GM23338 (cell line): Measurements from ENCODE around the gene SLK. TPM values are rescaled to one million over a fixed set of nuclear protein-coding genes. Genes with fewer than 3 reads are reported as not detected.

ENCODE experiments used
- ATAC-seq: fragments of 200-7000 bp; cut with Tn5 transposase; 3 replicates; pipeline ENCODE4 v1.9.1; 2020
- DNase-seq: peaks from one replicate; pipeline ENCODE4 v3.0.0-alpha.2; 2015; ENCODE audit warnings: low spot score
- H2AFZ ChIP-seq: fragments of 200-600 bp; sonication (generic); 2 replicates; pipeline ENCODE4 v1.8.0; 2016; ENCODE audit warnings: antibody characterized with exemption, mild to moderate bottlenecking, moderate library complexity
- H3F3A ChIP-seq: fragments of 200-600 bp; sonication (generic); replicated peaks from 2 replicates; pipeline ENCODE4 v1.8.0; 2017; ENCODE audit warnings: antibody characterized with exemption, mixed run types, low read depth
- H3K27ac ChIP-seq: fragments of 200-600 bp; sonication (generic); 2 replicates; pipeline ENCODE4 v1.6.1; 2016; ENCODE audit warnings: low read depth
- H3K27me3 ChIP-seq: fragments of 200-600 bp; sonication (generic); 2 replicates; pipeline ENCODE4 v1.8.0; 2016; ENCODE audit warnings: mild to moderate bottlenecking, mixed run types, moderate library complexity; ENCODE audit not compliant: insufficient read depth
- H3K36me3 ChIP-seq: fragments of 200-600 bp; sonication (generic); 2 replicates; pipeline ENCODE4 v1.8.0; 2016; ENCODE audit warnings: mild to moderate bottlenecking; ENCODE audit not compliant: insufficient read depth
- H3K4me1 ChIP-seq: fragments of 200-600 bp; sonication (generic); 2 replicates; pipeline ENCODE4 v1.8.0; 2016; ENCODE audit warnings: mild to moderate bottlenecking, moderate library complexity; ENCODE audit not compliant: insufficient read depth
- H3K4me2 ChIP-seq: fragments of 200-600 bp; sonication (generic); 2 replicates; pipeline ENCODE4 v1.7.1; 2017; ENCODE audit warnings: mixed run types
- H3K4me3 ChIP-seq: fragments of 200-600 bp; sonication (generic); 2 replicates; pipeline ENCODE4 v1.6.1; 2016; ENCODE audit warnings: mixed run types
- H3K79me2 ChIP-seq: fragments of 200-600 bp; sonication (generic); replicated peaks from 2 replicates; pipeline ENCODE4 v1.8.0; 2017; ENCODE audit warnings: mild to moderate bottlenecking; ENCODE audit not compliant: insufficient read depth
- H3K9me2 ChIP-seq: fragments of 200-600 bp; sonication (generic); 2 replicates; pipeline ENCODE4 v1.8.0; 2017; ENCODE audit not compliant: insufficient read depth
- H4K20me1 ChIP-seq: fragments of 200-600 bp; sonication (generic); replicated peaks from 2 replicates; pipeline ENCODE4 v1.8.0; 2017; ENCODE audit warnings: mild to moderate bottlenecking; ENCODE audit not compliant: insufficient read depth
- H3K27ac Mint-ChIP-seq: 2 replicates; pipeline ENCODE4 v1.8.0; 2020; ENCODE audit warnings: inconsistent platforms, mild to moderate bottlenecking, moderate library complexity, mixed read lengths
- H3K27me3 Mint-ChIP-seq: 3 replicates; pipeline ENCODE4 v1.8.0; 2022; ENCODE audit warnings: low read depth, mild to moderate bottlenecking, moderate library complexity, mixed read lengths, inconsistent platforms; ENCODE audit not compliant: insufficient read depth, poor library complexity
- H3K36me3 Mint-ChIP-seq: 3 replicates; pipeline ENCODE4 v1.8.0; 2021; ENCODE audit warnings: low read depth, mild to moderate bottlenecking, inconsistent platforms, moderate library complexity, mixed read lengths
- H3K4me1 Mint-ChIP-seq: 3 replicates; pipeline ENCODE4 v1.8.0; 2020; ENCODE audit warnings: mild to moderate bottlenecking, inconsistent platforms, mixed read lengths
- H3K4me3 Mint-ChIP-seq: 3 replicates; pipeline ENCODE4 v1.8.0; 2021; ENCODE audit warnings: moderate library complexity, mild to moderate bottlenecking, inconsistent platforms, mixed read lengths
- H3K9me3 Mint-ChIP-seq: 3 replicates; pipeline ENCODE4 v1.8.0; 2020; ENCODE audit warnings: moderate library complexity, mild to moderate bottlenecking, inconsistent platforms, mixed read lengths
- CREB1 ChIP-seq: fragments of 250-450 bp; sonication (Bioruptor Pico); IDR thresholded peaks from 2 replicates; pipeline ENCODE4 v1.5.0; 2020; ENCODE audit warnings: low read depth, mild to moderate bottlenecking, moderate library complexity
- CTCF ChIP-seq, 2 experiments: fragments of 200-600 bp in 1 of 2; sonication (generic) in 1 of 2; conservative IDR thresholded peaks; 2 replicates each; pipeline versions ENCODE4 v1.5.1 to v1.6.1; 2016 to 2017; ENCODE audit warnings: antibody characterized with exemption in 2 of 2, low read depth in 2 of 2, mild to moderate bottlenecking in 2 of 2, moderate library complexity in 1 of 2
- ETS1 ChIP-seq: IDR thresholded peaks from 2 replicates; pipeline ENCODE4 v1.6.1; 2016; ENCODE audit warnings: antibody characterized with exemption
- EZH2 ChIP-seq: fragments of 200-600 bp; sonication (generic); IDR thresholded peaks from one replicate; pipeline ENCODE4 v1.8.0; 2017; ENCODE audit warnings: antibody characterized with exemption, mild to moderate bottlenecking, low read depth; ENCODE audit not compliant: unreplicated experiment
- EZH2phosphoT487 ChIP-seq: fragments of 200-600 bp; sonication (generic); IDR thresholded peaks from one replicate; pipeline ENCODE4 v1.8.1; 2018; ENCODE audit warnings: antibody characterized with exemption; ENCODE audit not compliant: unreplicated experiment
- JUNB ChIP-seq: IDR thresholded peaks from one replicate; pipeline ENCODE4 v1.6.1; 2016; ENCODE audit warnings: antibody characterized with exemption; ENCODE audit not compliant: unreplicated experiment
- POLR2AphosphoS5 ChIP-seq: IDR thresholded peaks from 2 replicates; pipeline ENCODE4 v1.6.1; 2016; ENCODE audit warnings: antibody characterized with exemption, low read depth
- REST ChIP-seq: IDR thresholded peaks from one replicate; pipeline ENCODE4 v1.6.1; 2018; ENCODE audit warnings: antibody characterized with exemption; ENCODE audit not compliant: unreplicated experiment
- ZNF114 ChIP-seq: fragments of 250-450 bp; sonication (Bioruptor Pico); IDR thresholded peaks from 2 replicates; pipeline ENCODE4 v1.5.0; 2020; ENCODE audit warnings: mild to moderate bottlenecking, moderate library complexity
- polyA plus RNA-seq: library from polyadenylated mRNA; unstranded; fragments of >200 nt; fragmentation: Nextera tagmentation; extraction: Ambion mirVana; gene quantifications from 2 replicates; pipeline ENCODE4 v1.2.1, GENCODE V29; 2016
- total RNA-seq: library from RNA; depleted of rRNA; stranded (reverse); fragments of >200 nt; shearing (Covaris generic); gene quantifications from 2 replicates; pipeline ENCODE4 v1.2.3, GENCODE V29; 2014
- TF ChIP-seq, protein P1 (sequence below): fragments of 250-450 bp; sonication (Bioruptor Pico); IDR thresholded peaks from 2 replicates; pipeline ENCODE4 v1.5.0; 2020; ENCODE audit warnings: mild to moderate bottlenecking, moderate library complexity

SLK gene
- total and polyA plus RNA-seq, 2 experiments from 2014 or later = 8.4 to 21.5 TPM

DNA sequence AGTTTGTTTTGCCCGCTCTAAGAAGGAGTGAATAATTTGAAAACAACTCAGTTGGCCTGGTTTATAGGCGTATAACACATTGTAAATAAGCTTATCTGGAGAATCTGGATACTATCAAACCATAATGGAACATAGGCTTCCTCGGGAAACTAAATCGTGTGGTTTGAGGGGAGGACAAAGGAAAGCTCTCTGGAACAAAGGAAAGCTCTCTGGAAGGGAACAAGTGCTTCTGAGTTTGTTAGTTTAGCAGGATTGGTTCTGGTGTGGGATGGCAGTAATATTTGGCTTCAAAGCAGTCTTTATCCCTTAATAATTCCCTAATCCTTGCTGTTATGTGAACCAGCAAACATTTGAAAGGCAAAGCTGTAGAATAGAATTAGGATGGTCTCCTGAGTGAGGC, 15.0 kb upstream of the SLK start (continued):
- no peak for TF ChIP-seq CREB1 (CRISPR knock-in tag)
- no peak for TF ChIP-seq ETS1
- no peak for TF ChIP-seq EZH2
- TF ChIP-seq ZNF114 (CRISPR knock-in tag) = no peak
- no peak for TF ChIP-seq JUNB
- no peak for TF ChIP-seq EZH2phosphoT487
- no peak for TF ChIP-seq CTCF (conservative IDR thresholded peaks at IDR 0.05; ENCODE audit: low read depth in 2 of 2)

DNA sequence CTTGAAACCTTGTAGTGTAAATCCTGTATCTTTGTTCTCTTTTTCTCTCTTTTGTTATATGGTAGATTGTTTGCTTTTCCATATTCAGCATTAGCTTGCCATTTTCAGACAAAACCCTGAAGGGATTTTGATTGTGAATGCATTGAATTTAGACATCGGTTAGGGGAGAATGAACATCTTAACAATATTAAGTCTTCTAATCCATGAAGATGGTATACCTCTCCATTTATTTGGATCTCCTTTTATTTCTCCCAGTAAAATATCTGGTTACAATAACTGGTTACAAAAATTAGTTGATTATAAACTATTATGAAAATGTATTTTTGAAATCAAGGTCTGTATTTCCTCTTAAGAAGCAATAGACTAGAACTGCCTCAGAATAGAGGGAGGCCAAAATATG, 12.4 kb upstream of the SLK start:
- H3K4me3 ChIP-seq = no peak overlapping the region
- Mint-ChIP-seq H3K9me3 (no peaks in the 10 kb centered on the region), H3K4me3 (no peak overlapping the region), H3K27me3 (no peaks in the 10 kb centered on the region), H3K4me1 (peaks cover 4% of the 10 kb centered on the region; the same call in 1 of the 3 replicates), H3K27ac (no peak overlapping the region), H3K36me3 (no peaks in the 10 kb centered on the region)
- ATAC-seq (no peak), DNase-seq (no peak)
- no peaks in the 10 kb centered on the region for H3F3A ChIP-seq
- no peak overlapping the region for H3K4me2 ChIP-seq
- no peak overlapping the region for H3K27ac ChIP-seq
- H3K27me3 ChIP-seq = no peaks in the 10 kb centered on the region
- H2AFZ ChIP-seq = no peak overlapping the region
- no peaks in the 10 kb centered on the region for H3K36me3 ChIP-seq
- H3K9me2 ChIP-seq = no peaks in the 10 kb centered on the region
- H3K79me2 ChIP-seq = no peaks in the 10 kb centered on the region
- H4K20me1 ChIP-seq = no peaks in the 10 kb centered on the region
- H3K4me1 ChIP-seq = no peaks in the 10 kb centered on the region
- TF ChIP-seq CREB1 (CRISPR knock-in tag) (no peak), REST (no peak), POLR2AphosphoS5 (no peak), JUNB (no peak), CTCF (conservative IDR thresholded peaks at IDR 0.05; ENCODE audit: low read depth in 2 of 2) (no peak)
- TF ChIP-seq, protein P1, sequence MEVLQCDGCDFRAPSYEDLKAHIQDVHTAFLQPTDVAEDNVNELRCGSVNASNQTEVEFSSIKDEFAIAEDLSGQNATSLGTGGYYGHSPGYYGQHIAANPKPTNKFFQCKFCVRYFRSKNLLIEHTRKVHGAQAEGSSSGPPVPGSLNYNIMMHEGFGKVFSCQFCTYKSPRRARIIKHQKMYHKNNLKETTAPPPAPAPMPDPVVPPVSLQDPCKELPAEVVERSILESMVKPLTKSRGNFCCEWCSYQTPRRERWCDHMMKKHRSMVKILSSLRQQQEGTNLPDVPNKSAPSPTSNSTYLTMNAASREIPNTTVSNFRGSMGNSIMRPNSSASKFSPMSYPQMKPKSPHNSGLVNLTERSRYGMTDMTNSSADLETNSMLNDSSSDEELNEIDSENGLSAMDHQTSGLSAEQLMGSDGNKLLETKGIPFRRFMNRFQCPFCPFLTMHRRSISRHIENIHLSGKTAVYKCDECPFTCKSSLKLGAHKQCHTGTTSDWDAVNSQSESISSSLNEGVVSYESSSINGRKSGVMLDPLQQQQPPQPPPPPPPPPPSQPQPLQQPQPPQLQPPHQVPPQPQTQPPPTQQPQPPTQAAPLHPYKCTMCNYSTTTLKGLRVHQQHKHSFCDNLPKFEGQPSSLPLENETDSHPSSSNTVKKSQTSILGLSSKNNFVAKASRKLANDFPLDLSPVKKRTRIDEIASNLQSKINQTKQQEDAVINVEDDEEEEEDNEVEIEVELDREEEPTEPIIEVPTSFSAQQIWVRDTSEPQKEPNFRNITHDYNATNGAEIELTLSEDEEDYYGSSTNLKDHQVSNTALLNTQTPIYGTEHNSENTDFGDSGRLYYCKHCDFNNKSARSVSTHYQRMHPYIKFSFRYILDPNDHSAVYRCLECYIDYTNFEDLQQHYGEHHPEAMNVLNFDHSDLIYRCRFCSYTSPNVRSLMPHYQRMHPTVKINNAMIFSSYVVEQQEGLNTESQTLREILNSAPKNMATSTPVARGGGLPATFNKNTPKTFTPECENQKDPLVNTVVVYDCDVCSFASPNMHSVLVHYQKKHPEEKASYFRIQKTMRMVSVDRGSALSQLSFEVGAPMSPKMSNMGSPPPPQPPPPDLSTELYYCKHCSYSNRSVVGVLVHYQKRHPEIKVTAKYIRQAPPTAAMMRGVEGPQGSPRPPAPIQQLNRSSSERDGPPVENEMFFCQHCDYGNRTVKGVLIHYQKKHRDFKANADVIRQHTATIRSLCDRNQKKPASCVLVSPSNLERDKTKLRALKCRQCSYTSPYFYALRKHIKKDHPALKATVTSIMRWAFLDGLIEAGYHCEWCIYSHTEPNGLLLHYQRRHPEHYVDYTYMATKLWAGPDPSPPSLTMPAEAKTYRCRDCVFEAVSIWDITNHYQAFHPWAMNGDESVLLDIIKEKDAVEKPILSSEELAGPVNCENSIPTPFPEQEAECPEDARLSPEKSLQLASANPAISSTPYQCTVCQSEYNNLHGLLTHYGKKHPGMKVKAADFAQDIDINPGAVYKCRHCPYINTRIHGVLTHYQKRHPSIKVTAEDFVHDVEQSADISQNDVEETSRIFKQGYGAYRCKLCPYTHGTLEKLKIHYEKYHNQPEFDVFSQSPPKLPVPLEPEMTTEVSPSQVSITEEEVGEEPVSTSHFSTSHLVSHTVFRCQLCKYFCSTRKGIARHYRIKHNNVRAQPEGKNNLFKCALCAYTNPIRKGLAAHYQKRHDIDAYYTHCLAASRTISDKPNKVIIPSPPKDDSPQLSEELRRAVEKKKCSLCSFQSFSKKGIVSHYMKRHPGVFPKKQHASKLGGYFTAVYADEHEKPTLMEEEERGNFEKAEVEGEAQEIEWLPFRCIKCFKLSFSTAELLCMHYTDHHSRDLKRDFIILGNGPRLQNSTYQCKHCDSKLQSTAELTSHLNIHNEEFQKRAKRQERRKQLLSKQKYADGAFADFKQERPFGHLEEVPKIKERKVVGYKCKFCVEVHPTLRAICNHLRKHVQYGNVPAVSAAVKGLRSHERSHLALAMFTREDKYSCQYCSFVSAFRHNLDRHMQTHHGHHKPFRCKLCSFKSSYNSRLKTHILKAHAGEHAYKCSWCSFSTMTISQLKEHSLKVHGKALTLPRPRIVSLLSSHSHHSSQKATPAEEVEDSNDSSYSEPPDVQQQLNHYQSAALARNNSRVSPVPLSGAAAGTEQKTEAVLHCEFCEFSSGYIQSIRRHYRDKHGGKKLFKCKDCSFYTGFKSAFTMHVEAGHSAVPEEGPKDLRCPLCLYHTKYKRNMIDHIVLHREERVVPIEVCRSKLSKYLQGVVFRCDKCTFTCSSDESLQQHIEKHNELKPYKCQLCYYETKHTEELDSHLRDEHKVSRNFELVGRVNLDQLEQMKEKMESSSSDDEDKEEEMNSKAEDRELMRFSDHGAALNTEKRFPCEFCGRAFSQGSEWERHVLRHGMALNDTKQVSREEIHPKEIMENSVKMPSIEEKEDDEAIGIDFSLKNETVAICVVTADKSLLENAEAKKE (CRISPR knock-in tag) = no peak
